GM11168 (cell line): ENCODE measurements around the gene DSCAM.
"Not testable (repeated sequence)": the region's sequence is repeated elsewhere in the genome, so short reads cannot be mapped to it uniquely, and the experiment has no call there.

Source experiments
- in situ Hi-C: fragments of 300-500 bp; cut with MboI; formaldehyde crosslinking; loops from one replicate; pipeline ENCODE4 v1.12.0; 2022; ENCODE audit warnings: low sequenced_read_pairs; ENCODE audit not compliant: unreplicated experiment

The DSCAM gene

GRCh38 chr21:40504825-40505224, 342.1 kb downstream of the DSCAM start:
- in situ Hi-C loops: no loop called here

GRCh38 chr21:40496116-40496515, 350.8 kb downstream of the DSCAM start:
- in situ Hi-C loops: no loop called here

- in situ Hi-C loops: no loop called here
Measured at GRCh38 chr21:40490408-40490807, 356.6 kb downstream of the DSCAM start.

GRCh38 chr21:40489001-40489400, 358.0 kb downstream of the DSCAM start:
- in situ Hi-C loops: no loop called here

GRCh38 chr21:40481764-40482163, 365.2 kb downstream of the DSCAM start:
- in situ Hi-C loops: no loop called here

- in situ Hi-C loops: no loop called here
Measured at GRCh38 chr21:40474513-40474912, 372.4 kb downstream of the DSCAM start.

GRCh38 chr21:40472013-40472412, 374.9 kb downstream of the DSCAM start:
- in situ Hi-C loops: no loop called here

- in situ Hi-C loops: no loop called here
Measured at GRCh38 chr21:40471103-40471502, 375.9 kb downstream of the DSCAM start.

- in situ Hi-C loops: no loop called here
Measured at GRCh38 chr21:40466893-40467483, 380.0 kb downstream of the DSCAM start.

- in situ Hi-C loops: no loop called here
Measured at GRCh38 chr21:40465382-40465781, 381.6 kb downstream of the DSCAM start.

- in situ Hi-C loops: no loop called here
Measured at GRCh38 chr21:40463176-40463575, 383.8 kb downstream of the DSCAM start.

- in situ Hi-C loops: no loop called here
Measured at GRCh38 chr21:40461008-40461407, 385.9 kb downstream of the DSCAM start.

GRCh38 chr21:40457741-40458140, 389.2 kb downstream of the DSCAM start:
- in situ Hi-C loops: no loop called here

- in situ Hi-C loops: no loop called here
Measured at GRCh38 chr21:40454057-40454456, 392.9 kb downstream of the DSCAM start.

GRCh38 chr21:40453183-40453582, 393.8 kb downstream of the DSCAM start:
- in situ Hi-C loops: no loop called here

GRCh38 chr21:40452548-40452947, 394.4 kb downstream of the DSCAM start:
- in situ Hi-C loops: no loop called here

- in situ Hi-C loops: no loop called here
Measured at GRCh38 chr21:40447016-40447415, 399.9 kb downstream of the DSCAM start.

- in situ Hi-C loops: no loop called here
Measured at GRCh38 chr21:40445349-40445921, 401.5 kb downstream of the DSCAM start.

- in situ Hi-C loops: not testable (repeated sequence)
Measured at GRCh38 chr21:40439581-40439980, 407.4 kb downstream of the DSCAM start.

- in situ Hi-C loops: no loop called here
Measured at GRCh38 chr21:40438616-40439015, 408.3 kb downstream of the DSCAM start.

- in situ Hi-C loops: no loop called here
Measured at GRCh38 chr21:40436261-40436660, 410.7 kb downstream of the DSCAM start.

- in situ Hi-C loops: no loop called here
Measured at GRCh38 chr21:40433538-40433937, 413.4 kb downstream of the DSCAM start.
